B cell (primary cell): ENCODE measurements around the gene TLE6.

ENCODE experiments used
- EZH2 ChIP-seq: IDR thresholded peaks from 2 replicates; pipeline ENCODE4 v1.6.1; 2012; ENCODE audit warnings: borderline replicate concordance, low read depth, mild to moderate bottlenecking, moderate library complexity, low read length; ENCODE audit not compliant: insufficient read depth, poor library complexity, severe bottlenecking
- TF ChIP-seq, protein P1 (sequence below): fragments of 200-600 bp; IDR thresholded peaks from one replicate; pipeline ENCODE4 v1.8.0; 2022; ENCODE audit warnings: antibody characterized with exemption, mild to moderate bottlenecking

GRCh38 chr19:2981898-2982297, 4.5 kb downstream of the TLE6 start:
- TF ChIP-seq EZH2: no peak
- TF ChIP-seq, protein P1, sequence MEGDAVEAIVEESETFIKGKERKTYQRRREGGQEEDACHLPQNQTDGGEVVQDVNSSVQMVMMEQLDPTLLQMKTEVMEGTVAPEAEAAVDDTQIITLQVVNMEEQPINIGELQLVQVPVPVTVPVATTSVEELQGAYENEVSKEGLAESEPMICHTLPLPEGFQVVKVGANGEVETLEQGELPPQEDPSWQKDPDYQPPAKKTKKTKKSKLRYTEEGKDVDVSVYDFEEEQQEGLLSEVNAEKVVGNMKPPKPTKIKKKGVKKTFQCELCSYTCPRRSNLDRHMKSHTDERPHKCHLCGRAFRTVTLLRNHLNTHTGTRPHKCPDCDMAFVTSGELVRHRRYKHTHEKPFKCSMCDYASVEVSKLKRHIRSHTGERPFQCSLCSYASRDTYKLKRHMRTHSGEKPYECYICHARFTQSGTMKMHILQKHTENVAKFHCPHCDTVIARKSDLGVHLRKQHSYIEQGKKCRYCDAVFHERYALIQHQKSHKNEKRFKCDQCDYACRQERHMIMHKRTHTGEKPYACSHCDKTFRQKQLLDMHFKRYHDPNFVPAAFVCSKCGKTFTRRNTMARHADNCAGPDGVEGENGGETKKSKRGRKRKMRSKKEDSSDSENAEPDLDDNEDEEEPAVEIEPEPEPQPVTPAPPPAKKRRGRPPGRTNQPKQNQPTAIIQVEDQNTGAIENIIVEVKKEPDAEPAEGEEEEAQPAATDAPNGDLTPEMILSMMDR: no peak
